IMR-90 (cell line): Measurements from ENCODE around the gene MYCBP2. TPM values are rescaled to one million over a fixed set of nuclear protein-coding genes. Genes with fewer than 3 reads are reported as not detected.

ENCODE experiments used
- ATAC-seq: fragments of 200-7000 bp; cut with Tn5 transposase; 2 replicates; pipeline ENCODE4 v1.9.1; 2020; ENCODE audit warnings: low read depth, mild to moderate bottlenecking, moderate library complexity
- BruUV-seq: library from RNA; stranded (reverse); fragments of 400-500 nt; replicated peaks from 2 replicates; lab custom pipeline; 2021; lab: Mats Ljungman, UMichigan
- CTCF ChIA-PET: fragments of 300-600 bp; formaldehyde crosslinking; extraction: SDS; loops from one replicate; lab custom pipeline; 2021; ENCODE audit warnings: antibody characterized with exemption; lab: Yijun Ruan, JAX
- POLR2A ChIA-PET: fragments of 300-600 bp; sonication (Branson Sonifier 250); formaldehyde crosslinking; loops from one replicate; lab custom pipeline; 2022; ENCODE audit warnings: antibody characterized with exemption; ENCODE audit not compliant: unreplicated experiment; lab: Charles Lee
- DNase-seq: peaks from one replicate; pipeline ENCODE4 v3.0.0; 2013
- H2AFZ ChIP-seq: replicated peaks from 2 replicates; pipeline ENCODE3; 2013; ENCODE audit warnings: low read length, mild to moderate bottlenecking; ENCODE audit not compliant: poor library complexity
- H2AK5ac ChIP-seq: 2 replicates; pipeline ENCODE4 v1.6.1; 2013; ENCODE audit warnings: low read depth, low read length, inconsistent platforms
- H2AK9ac ChIP-seq: replicated peaks from 2 replicates; pipeline ENCODE3; 2013; ENCODE audit warnings: mild to moderate bottlenecking, low read depth, low read length, moderate library complexity; ENCODE audit not compliant: poor library complexity
- H2BK120ac ChIP-seq: 2 replicates; pipeline ENCODE4 v1.6.1; 2013; ENCODE audit warnings: low read depth, low read length, inconsistent platforms
- H2BK15ac ChIP-seq: 3 replicates; pipeline ENCODE4 v1.6.1; 2013; ENCODE audit warnings: low read depth, low read length, inconsistent platforms
- H2BK20ac ChIP-seq: 2 replicates; pipeline ENCODE4 v1.6.1; 2013; ENCODE audit warnings: low read depth, mild to moderate bottlenecking, inconsistent platforms, low read length, moderate library complexity
- H2BK5ac ChIP-seq: 2 replicates; pipeline ENCODE4 v1.6.1; 2013; ENCODE audit warnings: mild to moderate bottlenecking, low read depth, low read length, inconsistent platforms; ENCODE audit not compliant: poor library complexity, severe bottlenecking
- H3K14ac ChIP-seq: replicated peaks from 2 replicates; pipeline ENCODE4 v1.6.1; 2013; ENCODE audit warnings: low read depth, low read length, inconsistent platforms
- H3K18ac ChIP-seq: 2 replicates; pipeline ENCODE4 v1.6.1; 2013; ENCODE audit warnings: low read depth, low read length, control low read depth
- H3K23ac ChIP-seq: 2 replicates; pipeline ENCODE4 v1.6.1; 2013; ENCODE audit warnings: low read depth, low read length, inconsistent platforms
- H3K27ac ChIP-seq: 2 replicates; pipeline ENCODE4 v1.5.1; 2013; ENCODE audit warnings: mild to moderate bottlenecking, control low read depth, low read length; ENCODE audit not compliant: insufficient read depth
- H3K27me3 ChIP-seq: 2 replicates; pipeline ENCODE4 v1.6.1; 2013; ENCODE audit warnings: low read length; ENCODE audit not compliant: control insufficient read depth, insufficient read depth
- H3K36me3 ChIP-seq: 2 replicates; pipeline ENCODE4 v1.6.1; 2013; ENCODE audit warnings: low read length, mixed read lengths; ENCODE audit not compliant: control insufficient read depth, insufficient read depth
- H3K4ac ChIP-seq: 2 replicates; pipeline ENCODE4 v1.6.1; 2013; ENCODE audit warnings: low read depth, low read length, inconsistent platforms
- H3K4me1 ChIP-seq: 2 replicates; pipeline ENCODE4 v1.6.1; 2013; ENCODE audit warnings: low read length, mixed read lengths; ENCODE audit not compliant: control insufficient read depth, insufficient read depth
- H3K4me2 ChIP-seq: 2 replicates; pipeline ENCODE4 v1.6.1; 2013; ENCODE audit warnings: low read depth, mild to moderate bottlenecking, control low read depth, low read length, moderate library complexity
- H3K4me3 ChIP-seq: 2 replicates; pipeline ENCODE4 v1.5.1; 2013; ENCODE audit warnings: low read depth, mild to moderate bottlenecking, control low read depth, low read length, moderate library complexity; ENCODE audit not compliant: insufficient read depth
- H3K56ac ChIP-seq: 2 replicates; pipeline ENCODE4 v1.6.1; 2013; ENCODE audit warnings: low read length, inconsistent platforms; ENCODE audit not compliant: insufficient read depth; ENCODE audit errors: extremely low read depth
- H3K79me1 ChIP-seq, 2 experiments: 2 replicates each; pipeline ENCODE4 v1.6.1; 2013; ENCODE audit warnings: low read length in 2 of 2, inconsistent platforms in 1 of 2, low read depth in 1 of 2
- H3K9ac ChIP-seq: 2 replicates; pipeline ENCODE4 v1.6.1; 2013; ENCODE audit warnings: low read depth, low read length, control low read depth
- H3K9me1 ChIP-seq: 2 replicates; pipeline ENCODE4 v1.6.1; 2013; ENCODE audit warnings: low read length, inconsistent platforms; ENCODE audit not compliant: insufficient read depth
- H3K9me3 ChIP-seq: 2 replicates; pipeline ENCODE4 v1.6.1; 2013; ENCODE audit warnings: low read length; ENCODE audit not compliant: control insufficient read depth, insufficient read depth
- H4K20me1 ChIP-seq: 2 replicates; pipeline ENCODE4 v1.6.1; 2013; ENCODE audit warnings: low read length, inconsistent platforms; ENCODE audit not compliant: insufficient read depth
- H4K5ac ChIP-seq: 2 replicates; pipeline ENCODE4 v1.6.1; 2013; ENCODE audit warnings: mild to moderate bottlenecking, low read depth, low read length, control low read depth
- H4K8ac ChIP-seq, 2 experiments: 2 replicates each; pipeline ENCODE4 v1.6.1; 2013; ENCODE audit warnings: low read depth in 2 of 2, low read length in 2 of 2, control low read depth in 1 of 2, inconsistent platforms in 1 of 2
- H4K91ac ChIP-seq: 2 replicates; pipeline ENCODE4 v1.6.1; 2013; ENCODE audit warnings: low read depth, low read length, inconsistent platforms; ENCODE audit not compliant: insufficient read depth
- BHLHE40 ChIP-seq: fragments of 150-350 bp; IDR thresholded peaks from 2 replicates; pipeline ENCODE4 v1.6.1; 2016; ENCODE audit warnings: mild to moderate bottlenecking, low read depth, low read length
- CEBPB ChIP-seq: IDR thresholded peaks from 2 replicates; pipeline ENCODE4 v1.6.1; 2012; ENCODE audit warnings: low read depth, low read length, improper control_type of control experiment
- ELK1 ChIP-seq: fragments of 150-350 bp; IDR thresholded peaks from 2 replicates; pipeline ENCODE4 v1.6.1; 2016; ENCODE audit warnings: low read depth, mild to moderate bottlenecking, low read length, moderate library complexity, borderline replicate concordance
- FOS ChIP-seq: fragments of 150-350 bp; IDR thresholded peaks from 2 replicates; pipeline ENCODE4 v1.6.1; 2016; ENCODE audit warnings: low read depth, low read length
- MAFK ChIP-seq: IDR thresholded peaks from 2 replicates; pipeline ENCODE4 v1.6.1; 2012; ENCODE audit warnings: low read depth, low read length, improper control_type of control experiment
- MAZ ChIP-seq: IDR thresholded peaks from 2 replicates; pipeline ENCODE4 v1.6.1; 2012; ENCODE audit warnings: low read depth, mild to moderate bottlenecking, low read length, improper control_type of control experiment, moderate library complexity, borderline replicate concordance
- MXI1 ChIP-seq: IDR thresholded peaks from 2 replicates; pipeline ENCODE4 v1.6.1; 2012; ENCODE audit warnings: low read depth, mild to moderate bottlenecking, low read length, moderate library complexity, borderline replicate concordance
- NFE2L2 ChIP-seq: fragments of 150-350 bp; IDR thresholded peaks from 2 replicates; pipeline ENCODE4 v1.6.1; 2016; ENCODE audit warnings: low read depth, mild to moderate bottlenecking, low read length
- RAD21 ChIP-seq: IDR thresholded peaks from 2 replicates; pipeline ENCODE4 v1.6.1; 2012; ENCODE audit warnings: low read length, improper control_type of control experiment
- RFX5 ChIP-seq: IDR thresholded peaks from 2 replicates; pipeline ENCODE4 v1.8.0; 2012; ENCODE audit warnings: low read depth, mild to moderate bottlenecking, low read length, moderate library complexity
- SMC3 ChIP-seq: fragments of 150-350 bp; IDR thresholded peaks from 2 replicates; pipeline ENCODE4 v1.6.1; 2016; ENCODE audit warnings: low read depth, mild to moderate bottlenecking, antibody characterized with exemption, low read length, moderate library complexity
- WGBS, 2 experiments: methylation state at CpG; one replicate each; pipeline versions ENCODE4 v1.1.5 to v1.1.7; 2013; ENCODE audit warnings: missing lambda C conversion rate in 2 of 2; ENCODE audit not compliant: insufficient read length in 1 of 2; ENCODE audit errors: extremely low coverage in 2 of 2; 5-methylcytosine and 5-hydroxymethylcytosine counted together
- dilution Hi-C: fragments of 300-500 bp; cut with HindIII; formaldehyde crosslinking; loops from one replicate; pipeline ENCODE4 v1.14.3; 2018; ENCODE audit warnings: low sequenced_read_pairs; ENCODE audit not compliant: unreplicated experiment
- in situ Hi-C: fragments of 300-500 bp; cut with MboI; formaldehyde crosslinking; loops from 3 replicates; pipeline ENCODE4 v1.14.3; 2019; ENCODE audit warnings: low sequenced_read_pairs, inconsistent platforms, mixed read lengths
- intact Hi-C: fragments of 100-400 bp; cut with micrococcal nuclease; formaldehyde crosslinking; loops from 2 replicates; pipeline ENCODE4 v1.10.0; 2022
- polyA plus RNA-seq, 3 experiments: library from polyadenylated mRNA; depleted of rRNA; stranded (reverse); fragments of >200 nt; gene quantifications; 2 replicates each; pipeline ENCODE4 v1.2.3, GENCODE V29; 2012; ENCODE audit warnings: low replicate concordance in 1 of 3
- total RNA-seq: library from RNA; depleted of rRNA; stranded (reverse); fragments of >200 nt; gene quantifications from 2 replicates; pipeline ENCODE4 v1.2.3, GENCODE V29; 2012
- TF ChIP-seq, protein P1 (sequence below): conservative IDR thresholded peaks from 2 replicates; pipeline ENCODE4 v1.5.1; 2012; ENCODE audit warnings: mild to moderate bottlenecking, low read depth, low read length, improper control_type of control experiment
- TF ChIP-seq, protein P2 (sequence below): fragments of 150-350 bp; IDR thresholded peaks from 2 replicates; pipeline ENCODE4 v1.6.1; 2017; ENCODE audit warnings: mild to moderate bottlenecking, antibody characterized with exemption, low read length, low read depth

Gene MYCBP2
- total and polyA plus RNA-seq, 2 of the 4 experiments (the other 2 are of a cell fraction), result 20.1 to 43.2 TPM

GRCh38 chr13:77105051-77105450, 221.8 kb downstream of the MYCBP2 start:
- in situ Hi-C loops, result no loop called here
- WGBS, 2 experiments, result no CpG with 5 or more reads among the region's 2 CpGs
- Histone ChIP-seq H2BK20ac (no peak overlapping the region), H3K9ac (no peak overlapping the region), H3K4me1 (peaks cover 2% of the 10 kb centered on the region; the same call in 1 of the 2 replicates), H2BK15ac (no peak overlapping the region), H3K23ac (no peak overlapping the region), H2AK5ac (no peak overlapping the region), H2BK120ac (no peak overlapping the region), H3K56ac (no peak overlapping the region), H3K79me1 (no peaks in the 10 kb centered on the region), H3K36me3 (0 out of 2 replicates have a peak, but pooled peaks cover 2% of the 10 kb centered on the region), H3K27ac (no peak overlapping the region), H2AK9ac (no peak overlapping the region), H3K9me1 (no peaks in the 10 kb centered on the region; the same call in 1 of the 2 replicates), H3K4ac (no peak overlapping the region), H2AFZ (no peak overlapping the region), H3K4me3 (no peak overlapping the region), H4K20me1 (no peaks in the 10 kb centered on the region), H3K27me3 (no peaks in the 10 kb centered on the region), H4K91ac (no peak overlapping the region), H4K8ac (no peak overlapping the region), H3K14ac (no peak overlapping the region), H3K18ac (no peak overlapping the region), H4K5ac (no peak overlapping the region), H3K9me3 (no peaks in the 10 kb centered on the region), H2BK5ac (no peak overlapping the region), H3K4me2 (no peak overlapping the region)
- ATAC-seq (no peak), DNase-seq (no peak)
- POLR2A ChIA-PET, result no interaction called here
- BruUV-seq, result no TSS peak
- dilution Hi-C loops, result no loop called here
- TF ChIP-seq BHLHE40 (no peak), NFE2L2 (no peak), ELK1 (no peak), FOS (no peak), CEBPB (no peak), MAZ (no peak), MAFK (no peak), RFX5 (no peak), SMC3 (no peak), RAD21 (no peak), MXI1 (no peak)
- TF ChIP-seq, protein P1, sequence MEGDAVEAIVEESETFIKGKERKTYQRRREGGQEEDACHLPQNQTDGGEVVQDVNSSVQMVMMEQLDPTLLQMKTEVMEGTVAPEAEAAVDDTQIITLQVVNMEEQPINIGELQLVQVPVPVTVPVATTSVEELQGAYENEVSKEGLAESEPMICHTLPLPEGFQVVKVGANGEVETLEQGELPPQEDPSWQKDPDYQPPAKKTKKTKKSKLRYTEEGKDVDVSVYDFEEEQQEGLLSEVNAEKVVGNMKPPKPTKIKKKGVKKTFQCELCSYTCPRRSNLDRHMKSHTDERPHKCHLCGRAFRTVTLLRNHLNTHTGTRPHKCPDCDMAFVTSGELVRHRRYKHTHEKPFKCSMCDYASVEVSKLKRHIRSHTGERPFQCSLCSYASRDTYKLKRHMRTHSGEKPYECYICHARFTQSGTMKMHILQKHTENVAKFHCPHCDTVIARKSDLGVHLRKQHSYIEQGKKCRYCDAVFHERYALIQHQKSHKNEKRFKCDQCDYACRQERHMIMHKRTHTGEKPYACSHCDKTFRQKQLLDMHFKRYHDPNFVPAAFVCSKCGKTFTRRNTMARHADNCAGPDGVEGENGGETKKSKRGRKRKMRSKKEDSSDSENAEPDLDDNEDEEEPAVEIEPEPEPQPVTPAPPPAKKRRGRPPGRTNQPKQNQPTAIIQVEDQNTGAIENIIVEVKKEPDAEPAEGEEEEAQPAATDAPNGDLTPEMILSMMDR, result no peak
- TF ChIP-seq, protein P2, sequence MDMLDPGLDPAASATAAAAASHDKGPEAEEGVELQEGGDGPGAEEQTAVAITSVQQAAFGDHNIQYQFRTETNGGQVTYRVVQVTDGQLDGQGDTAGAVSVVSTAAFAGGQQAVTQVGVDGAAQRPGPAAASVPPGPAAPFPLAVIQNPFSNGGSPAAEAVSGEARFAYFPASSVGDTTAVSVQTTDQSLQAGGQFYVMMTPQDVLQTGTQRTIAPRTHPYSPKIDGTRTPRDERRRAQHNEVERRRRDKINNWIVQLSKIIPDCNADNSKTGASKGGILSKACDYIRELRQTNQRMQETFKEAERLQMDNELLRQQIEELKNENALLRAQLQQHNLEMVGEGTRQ, result no peak
- CTCF ChIA-PET, result no interaction called here
- intact Hi-C loops, result no loop called here
